K562 (cell line): ENCODE results near the gene RSBN1L. TPM values are rescaled to one million over a fixed set of nuclear protein-coding genes. Genes with fewer than 3 reads are reported as not detected.

Source experiments
- CBFB ChIP-seq: sonication (generic); formaldehyde crosslinking; IDR thresholded peaks from 2 replicates; pipeline ENCODE4 v1.4.0; 2020; ENCODE audit warnings: mild to moderate bottlenecking, missing genetic modification reagents
- CBX1 ChIP-seq: sonication (generic); IDR thresholded peaks from 2 replicates; pipeline ENCODE4 v1.6.1; 2016; ENCODE audit warnings: antibody characterized with exemption, low read depth, mild to moderate bottlenecking
- DMBX1 ChIP-seq: fragments of 250-450 bp; sonication (Bioruptor Pico); IDR thresholded peaks from 2 replicates; pipeline ENCODE4 v1.8.0; 2022; ENCODE audit warnings: inconsistent platforms, mild to moderate bottlenecking, moderate library complexity, borderline replicate concordance
- ETV5 ChIP-seq: sonication (generic); formaldehyde crosslinking; IDR thresholded peaks from 2 replicates; pipeline ENCODE4 v1.4.0; 2020; ENCODE audit warnings: low read depth, mild to moderate bottlenecking, missing genetic modification reagents
- MXI1 ChIP-seq: IDR thresholded peaks from 2 replicates; pipeline ENCODE4 v1.6.1; 2011; ENCODE audit warnings: low read depth, mild to moderate bottlenecking, improper control_type of control experiment, low read length
- MYC ChIP-seq, 2 experiments: fragments of 250-450 bp in 1 of 2; sonication (Bioruptor Pico) in 1 of 2; IDR thresholded peaks; 2 replicates each; pipeline versions ENCODE4 v1.5.1 to v1.6.1; 2012 to 2021; ENCODE audit warnings: low read depth in 2 of 2, borderline replicate concordance in 1 of 2, improper control_type of control experiment in 1 of 2, low read length in 1 of 2, mild to moderate bottlenecking in 1 of 2, moderate library complexity in 1 of 2
- NCOA4 ChIP-seq: fragments of 450-650 bp; IDR thresholded peaks from 2 replicates; pipeline ENCODE4 v1.6.1; 2018; ENCODE audit warnings: mild to moderate bottlenecking; ENCODE audit not compliant: partially characterized antibody
- NR3C1 ChIP-seq: sonication (generic); formaldehyde crosslinking; IDR thresholded peaks from 2 replicates; pipeline ENCODE4 v1.8.1; 2022; ENCODE audit warnings: missing genetic modification reagents
- RNF2 ChIP-seq: sonication (generic); IDR thresholded peaks from 2 replicates; pipeline ENCODE4 v1.6.1; 2016
- SMAD4 ChIP-seq: fragments of 250-450 bp; sonication (Bioruptor Pico); conservative IDR thresholded peaks from 2 replicates; pipeline ENCODE4 v1.8.0; 2021; ENCODE audit warnings: inconsistent platforms, mild to moderate bottlenecking, moderate library complexity
- SNRNP70 ChIP-seq: fragments of 200-400 bp; formaldehyde crosslinking; optimal IDR thresholded peaks from 2 replicates; pipeline ENCODE3; 2017; ENCODE audit warnings: low read depth, low read length
- TAF15 ChIP-seq: fragments of 200-400 bp; formaldehyde crosslinking; IDR thresholded peaks from 2 replicates; pipeline ENCODE4 v1.6.1; 2017; ENCODE audit warnings: mild to moderate bottlenecking, low read depth, low read length, moderate library complexity
- ZNF140 ChIP-seq: fragments of 250-450 bp; sonication (Bioruptor Pico); IDR thresholded peaks from 2 replicates; pipeline ENCODE4 v1.8.0; 2021; ENCODE audit warnings: moderate library complexity, mild to moderate bottlenecking, inconsistent platforms
- ZNF408 ChIP-seq: fragments of 250-450 bp; sonication (Bioruptor Pico); IDR thresholded peaks from 2 replicates; pipeline ENCODE4 v1.4.0; 2020; ENCODE audit warnings: low read depth, mild to moderate bottlenecking, moderate library complexity
- ZNF830 ChIP-seq: fragments of 250-450 bp; sonication (Bioruptor Pico); IDR thresholded peaks from 2 replicates; pipeline ENCODE4 v1.5.0; 2021; ENCODE audit warnings: mild to moderate bottlenecking
- polyA plus RNA-seq, 8 experiments: library from polyadenylated mRNA; depleted of rRNA in 4 of 8; stranded (reverse) in 5 of 8; unstranded in 3 of 8; fragments of >200 nt; fragmentation: Nextera tagmentation in 2 of 8; fragmentation: Illumina TruSeq in 1 of 8; extraction: Ambion mirVana in 2 of 8; extraction: Trizol in 1 of 8; gene quantifications; 2 replicates each; pipeline versions ENCODE4 v1.2.1 to v1.2.3, GENCODE V29; 2011 to 2014; ENCODE audit warnings: inconsistent platforms in 1 of 8, missing spikeins in 1 of 8
- total RNA-seq, 7 experiments: library from RNA; depleted of rRNA in 6 of 7; stranded (reverse); fragments of >200 nt in 6 of 7; fragmentation: Illumina TruSeq in 2 of 7; extraction: Trizol in 2 of 7; gene quantifications; 2 replicates each; pipeline versions ENCODE4 v1.2.1 to v1.2.3, GENCODE V29; 2011 to 2021; ENCODE audit warnings: low replicate concordance in 1 of 7
- TF ChIP-seq, protein P1 (sequence below): fragments of 250-450 bp; sonication (Bioruptor Pico); IDR thresholded peaks from 2 replicates; pipeline ENCODE4 v1.8.0; 2022; ENCODE audit warnings: moderate library complexity, mild to moderate bottlenecking, inconsistent platforms
- TF ChIP-seq, protein P2 (sequence below): fragments of 200-800 bp; sonication (Bioruptor generic); IDR thresholded peaks from 2 replicates; pipeline ENCODE4 v1.6.1; 2017; ENCODE audit warnings: missing genetic modification characterization, missing compliant biosample characterization
- TF ChIP-seq, protein P3 (sequence below): sonication (generic); formaldehyde crosslinking; IDR thresholded peaks from 2 replicates; pipeline ENCODE4 v1.8.0; 2022; ENCODE audit warnings: missing genetic modification reagents, mild to moderate bottlenecking, moderate library complexity, borderline replicate concordance
- TF ChIP-seq, protein P4 (sequence below): fragments of 250-450 bp; sonication (Bioruptor Pico); IDR thresholded peaks from 2 replicates; pipeline ENCODE4 v1.4.0; 2020
- TF ChIP-seq, protein P5 (sequence below), 2 experiments: IDR thresholded peaks in 1 of 2; conservative IDR thresholded peaks in 1 of 2; 2 replicates each; pipeline ENCODE4 v1.6.1; 2016; ENCODE audit warnings: low read depth in 2 of 2, mild to moderate bottlenecking in 1 of 2, missing compliant biosample characterization in 1 of 2, missing genetic modification characterization in 1 of 2, moderate library complexity in 1 of 2

RSBN1L gene
- total and polyA plus RNA-seq, 9 of the 15 experiments (the other 6 are each of a cell fraction or from before 2014, with no cell fraction given), result 6.2 to 35.2 (median 20.1) TPM

DNA sequence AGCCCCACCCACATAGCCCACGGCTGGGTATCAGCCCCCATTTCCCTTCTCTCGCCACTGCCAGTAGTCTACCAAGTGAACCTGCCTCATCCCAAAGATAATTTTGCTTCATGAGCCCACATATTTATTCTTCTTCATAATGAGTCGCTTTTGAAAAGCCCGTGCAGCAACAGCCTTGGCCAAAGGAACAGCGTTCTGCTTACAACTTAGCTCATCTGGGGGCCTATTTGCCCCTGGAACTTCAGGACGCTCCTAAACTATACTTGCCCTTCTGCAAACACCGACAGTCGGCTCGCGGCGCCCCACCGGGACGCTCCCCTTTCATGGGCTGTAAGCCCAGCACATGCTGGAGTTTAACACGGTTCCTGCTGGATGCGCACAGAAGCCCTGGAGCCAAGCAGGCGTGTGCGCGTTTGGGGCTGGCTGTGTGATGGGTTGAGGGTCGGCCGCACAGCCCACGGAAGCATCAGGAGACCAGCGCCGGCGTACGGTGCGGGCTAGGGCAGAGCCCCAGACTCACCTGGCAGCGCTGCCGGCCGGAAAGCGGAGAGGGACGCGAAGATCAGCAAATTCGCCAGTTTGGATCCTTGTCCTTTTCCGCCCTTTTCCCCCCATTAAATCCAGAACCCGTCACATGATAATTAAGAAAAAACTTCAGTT, 101.6 kb downstream of the RSBN1L start (continued):
- TF ChIP-seq ZNF830 (CRISPR knock-in tag) (0 out of 2 replicates have a peak, but pooled peaks have one; percentile 81), TAF15 (no peak), MYC (IDR thresholded peaks at IDR 0.05; ENCODE audit: low read depth, low read length) (0 out of 2 replicates have a peak, but pooled peaks have one; percentile 35), MYC (CRISPR knock-in tag; IDR thresholded peaks at IDR 0.05; ENCODE audit: borderline replicate concordance, low read depth) (peak; percentile 40; the same call in 1 of the 2 replicates), CBFB (CRISPR knock-in tag) (0 out of 2 replicates have a peak, but pooled peaks have one; percentile 20), ETV5 (CRISPR knock-in tag) (no peak), RNF2 (no peak), DMBX1 (0 out of 2 replicates have a peak, but pooled peaks have one; percentile 50), NR3C1 (CRISPR knock-in tag) (no peak), SMAD4 (CRISPR knock-in tag) (peak; percentile 13), ZNF140 (no peak), SNRNP70 (no peak), CBX1 (no peak; the same call in 1 of the 2 replicates), MXI1 (0 out of 2 replicates have a peak, but pooled peaks have one; percentile 16), ZNF408 (CRISPR knock-in tag) (no peak), NCOA4 (no peak)
- TF ChIP-seq, protein P1, sequence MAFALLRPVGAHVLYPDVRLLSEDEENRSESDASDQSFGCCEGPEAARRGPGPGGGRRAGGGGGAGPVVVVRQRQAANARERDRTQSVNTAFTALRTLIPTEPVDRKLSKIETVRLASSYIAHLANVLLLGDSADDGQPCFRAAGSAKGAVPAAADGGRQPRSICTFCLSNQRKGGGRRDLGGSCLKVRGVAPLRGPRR (CRISPR knock-in tag), result no peak
- TF ChIP-seq, protein P2, sequence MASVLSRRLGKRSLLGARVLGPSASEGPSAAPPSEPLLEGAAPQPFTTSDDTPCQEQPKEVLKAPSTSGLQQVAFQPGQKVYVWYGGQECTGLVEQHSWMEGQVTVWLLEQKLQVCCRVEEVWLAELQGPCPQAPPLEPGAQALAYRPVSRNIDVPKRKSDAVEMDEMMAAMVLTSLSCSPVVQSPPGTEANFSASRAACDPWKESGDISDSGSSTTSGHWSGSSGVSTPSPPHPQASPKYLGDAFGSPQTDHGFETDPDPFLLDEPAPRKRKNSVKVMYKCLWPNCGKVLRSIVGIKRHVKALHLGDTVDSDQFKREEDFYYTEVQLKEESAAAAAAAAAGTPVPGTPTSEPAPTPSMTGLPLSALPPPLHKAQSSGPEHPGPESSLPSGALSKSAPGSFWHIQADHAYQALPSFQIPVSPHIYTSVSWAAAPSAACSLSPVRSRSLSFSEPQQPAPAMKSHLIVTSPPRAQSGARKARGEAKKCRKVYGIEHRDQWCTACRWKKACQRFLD (CRISPR knock-in tag), result no peak
- TF ChIP-seq, protein P3, sequence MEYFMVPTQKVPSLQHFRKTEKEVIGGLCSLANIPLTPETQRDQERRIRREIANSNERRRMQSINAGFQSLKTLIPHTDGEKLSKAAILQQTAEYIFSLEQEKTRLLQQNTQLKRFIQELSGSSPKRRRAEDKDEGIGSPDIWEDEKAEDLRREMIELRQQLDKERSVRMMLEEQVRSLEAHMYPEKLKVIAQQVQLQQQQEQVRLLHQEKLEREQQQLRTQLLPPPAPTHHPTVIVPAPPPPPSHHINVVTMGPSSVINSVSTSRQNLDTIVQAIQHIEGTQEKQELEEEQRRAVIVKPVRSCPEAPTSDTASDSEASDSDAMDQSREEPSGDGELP, result no peak
- TF ChIP-seq, protein P4, sequence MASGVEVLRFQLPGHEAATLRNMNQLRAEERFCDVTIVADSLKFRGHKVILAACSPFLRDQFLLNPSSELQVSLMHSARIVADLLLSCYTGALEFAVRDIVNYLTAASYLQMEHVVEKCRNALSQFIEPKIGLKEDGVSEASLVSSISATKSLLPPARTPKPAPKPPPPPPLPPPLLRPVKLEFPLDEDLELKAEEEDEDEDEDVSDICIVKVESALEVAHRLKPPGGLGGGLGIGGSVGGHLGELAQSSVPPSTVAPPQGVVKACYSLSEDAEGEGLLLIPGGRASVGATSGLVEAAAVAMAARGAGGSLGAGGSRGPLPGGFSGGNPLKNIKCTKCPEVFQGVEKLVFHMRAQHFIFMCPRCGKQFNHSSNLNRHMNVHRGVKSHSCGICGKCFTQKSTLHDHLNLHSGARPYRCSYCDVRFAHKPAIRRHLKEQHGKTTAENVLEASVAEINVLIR (CRISPR knock-in tag), result no peak
- TF ChIP-seq, protein P5, sequence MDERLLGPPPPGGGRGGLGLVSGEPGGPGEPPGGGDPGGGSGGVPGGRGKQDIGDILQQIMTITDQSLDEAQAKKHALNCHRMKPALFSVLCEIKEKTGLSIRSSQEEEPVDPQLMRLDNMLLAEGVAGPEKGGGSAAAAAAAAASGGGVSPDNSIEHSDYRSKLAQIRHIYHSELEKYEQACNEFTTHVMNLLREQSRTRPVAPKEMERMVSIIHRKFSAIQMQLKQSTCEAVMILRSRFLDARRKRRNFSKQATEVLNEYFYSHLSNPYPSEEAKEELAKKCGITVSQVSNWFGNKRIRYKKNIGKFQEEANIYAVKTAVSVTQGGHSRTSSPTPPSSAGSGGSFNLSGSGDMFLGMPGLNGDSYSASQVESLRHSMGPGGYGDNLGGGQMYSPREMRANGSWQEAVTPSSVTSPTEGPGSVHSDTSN (CRISPR knock-in tag; IDR thresholded peaks at IDR 0.05; ENCODE audit: low read depth), result no peak
- TF ChIP-seq, protein P5 (tag; conservative IDR thresholded peaks at IDR 0.05; ENCODE audit: low read depth), result no peak
